ENCODE measurements around the gene SLCO1C1.
A peak's percentile ranks its signal among the peaks of the same experiment; 100 is the strongest.
"Not testable (repeated sequence)": the region's sequence is repeated elsewhere in the genome, so short reads cannot be mapped to it uniquely, and the experiment has no call there.

SLCO1C1 gene, protein sequence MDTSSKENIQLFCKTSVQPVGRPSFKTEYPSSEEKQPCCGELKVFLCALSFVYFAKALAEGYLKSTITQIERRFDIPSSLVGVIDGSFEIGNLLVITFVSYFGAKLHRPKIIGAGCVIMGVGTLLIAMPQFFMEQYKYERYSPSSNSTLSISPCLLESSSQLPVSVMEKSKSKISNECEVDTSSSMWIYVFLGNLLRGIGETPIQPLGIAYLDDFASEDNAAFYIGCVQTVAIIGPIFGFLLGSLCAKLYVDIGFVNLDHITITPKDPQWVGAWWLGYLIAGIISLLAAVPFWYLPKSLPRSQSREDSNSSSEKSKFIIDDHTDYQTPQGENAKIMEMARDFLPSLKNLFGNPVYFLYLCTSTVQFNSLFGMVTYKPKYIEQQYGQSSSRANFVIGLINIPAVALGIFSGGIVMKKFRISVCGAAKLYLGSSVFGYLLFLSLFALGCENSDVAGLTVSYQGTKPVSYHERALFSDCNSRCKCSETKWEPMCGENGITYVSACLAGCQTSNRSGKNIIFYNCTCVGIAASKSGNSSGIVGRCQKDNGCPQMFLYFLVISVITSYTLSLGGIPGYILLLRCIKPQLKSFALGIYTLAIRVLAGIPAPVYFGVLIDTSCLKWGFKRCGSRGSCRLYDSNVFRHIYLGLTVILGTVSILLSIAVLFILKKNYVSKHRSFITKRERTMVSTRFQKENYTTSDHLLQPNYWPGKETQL

DNA sequence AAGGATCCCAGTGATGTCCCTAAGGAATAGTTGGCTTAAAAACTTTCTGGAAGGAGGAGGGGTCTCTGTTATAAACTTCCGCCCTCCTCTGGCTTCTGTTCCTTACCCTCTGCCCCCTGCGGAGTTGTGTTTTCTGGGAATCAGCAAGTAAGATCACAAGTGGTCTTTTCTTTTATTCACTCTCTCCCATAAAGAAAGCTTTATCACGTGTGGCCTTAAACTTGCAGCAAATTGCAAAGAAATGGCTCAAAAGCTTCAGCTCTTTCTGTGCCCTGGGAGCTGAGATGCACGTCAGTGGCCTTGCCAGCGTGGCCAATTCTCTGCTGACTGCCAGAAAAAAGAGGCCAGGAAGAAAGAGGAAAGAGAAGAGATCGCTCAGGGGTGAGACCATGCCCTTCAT, at the start of gene SLCO1C1:
Gene SLCO1C1 (plus strand): TSS at position 101 of the 400 bp plus-strand sequence. CDS start 4,245 bp downstream, outside the sequence.
- no peak for DNase-seq (ENCODE audit: low spot score)

DNA sequence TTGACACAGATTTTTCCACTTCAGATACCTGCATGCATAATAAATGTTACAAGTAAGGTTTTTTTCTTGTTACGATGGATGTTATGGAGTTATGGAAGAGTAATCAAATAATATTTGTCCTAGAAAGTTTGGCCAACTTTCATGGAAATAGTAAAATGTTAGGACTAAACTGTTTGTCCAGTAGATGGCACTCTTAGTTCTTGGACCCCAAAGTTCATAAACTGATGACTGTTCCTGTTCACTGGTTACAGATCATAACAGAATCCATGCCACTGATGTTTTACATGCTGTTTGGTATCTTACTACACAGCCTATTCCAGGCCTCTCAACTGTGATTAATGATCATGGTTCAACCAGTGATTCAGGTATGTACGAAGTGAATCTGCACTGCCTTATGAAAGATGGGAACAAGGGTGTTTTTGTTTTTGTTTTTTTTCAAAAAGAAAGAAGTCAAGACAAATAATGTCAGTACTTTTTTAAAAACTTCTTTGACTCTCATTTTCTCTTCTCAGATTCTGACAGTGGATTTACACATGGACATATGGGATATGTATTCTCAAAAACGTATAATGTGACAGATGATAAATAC, 48.8 kb upstream of the SLCO1C1 start:
- peak; percentile 62 for DNase-seq (ENCODE audit: low spot score)

DNA sequence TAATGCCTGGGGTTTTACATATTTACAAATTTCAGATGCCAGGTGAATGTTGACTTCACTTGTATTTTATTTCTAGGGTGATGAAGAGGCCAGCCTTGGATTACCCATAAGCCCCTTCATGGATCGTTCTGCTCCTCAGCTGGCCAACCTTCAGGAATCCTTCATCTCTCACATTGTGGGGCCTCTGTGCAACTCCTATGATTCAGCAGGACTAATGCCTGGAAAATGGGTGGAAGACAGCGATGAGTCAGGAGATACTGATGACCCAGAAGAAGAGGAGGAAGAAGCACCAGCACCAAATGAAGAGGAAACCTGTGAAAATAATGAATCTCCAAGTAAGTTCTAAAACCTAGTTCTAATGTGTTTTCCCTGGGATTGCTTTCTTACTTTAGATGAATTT, 41.3 kb upstream of the SLCO1C1 start:
- no peak for DNase-seq (ENCODE audit: low spot score)

DNA sequence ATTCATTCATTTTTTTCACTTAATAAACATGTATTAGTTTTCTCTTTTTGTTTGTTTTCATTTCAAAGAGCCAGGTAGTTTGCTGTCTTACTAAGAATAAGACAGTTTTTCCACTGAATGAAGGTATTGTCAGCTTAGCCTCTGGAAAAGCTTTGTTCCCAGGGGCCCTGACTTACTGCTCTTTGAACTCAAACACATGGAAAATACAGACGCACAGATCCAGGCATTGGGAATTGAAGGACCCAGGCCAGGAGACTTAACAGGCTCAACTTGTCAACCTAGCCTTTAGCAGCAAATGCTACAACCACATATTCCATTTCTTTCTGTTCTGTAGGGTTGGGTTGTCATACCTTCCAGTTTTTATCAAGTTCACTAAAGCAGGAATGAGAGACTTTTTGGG, 38.5 kb upstream of the SLCO1C1 start:
- no peak for DNase-seq (ENCODE audit: low spot score)

GRCh38 chr12:20657496-20657895, 37.6 kb upstream of the SLCO1C1 start:
- no peak for DNase-seq (ENCODE audit: low spot score)

GRCh38 chr12:20681334-20681733, 13.8 kb upstream of the SLCO1C1 start:
- DNase-seq (ENCODE audit: low spot score): no peak

DNA sequence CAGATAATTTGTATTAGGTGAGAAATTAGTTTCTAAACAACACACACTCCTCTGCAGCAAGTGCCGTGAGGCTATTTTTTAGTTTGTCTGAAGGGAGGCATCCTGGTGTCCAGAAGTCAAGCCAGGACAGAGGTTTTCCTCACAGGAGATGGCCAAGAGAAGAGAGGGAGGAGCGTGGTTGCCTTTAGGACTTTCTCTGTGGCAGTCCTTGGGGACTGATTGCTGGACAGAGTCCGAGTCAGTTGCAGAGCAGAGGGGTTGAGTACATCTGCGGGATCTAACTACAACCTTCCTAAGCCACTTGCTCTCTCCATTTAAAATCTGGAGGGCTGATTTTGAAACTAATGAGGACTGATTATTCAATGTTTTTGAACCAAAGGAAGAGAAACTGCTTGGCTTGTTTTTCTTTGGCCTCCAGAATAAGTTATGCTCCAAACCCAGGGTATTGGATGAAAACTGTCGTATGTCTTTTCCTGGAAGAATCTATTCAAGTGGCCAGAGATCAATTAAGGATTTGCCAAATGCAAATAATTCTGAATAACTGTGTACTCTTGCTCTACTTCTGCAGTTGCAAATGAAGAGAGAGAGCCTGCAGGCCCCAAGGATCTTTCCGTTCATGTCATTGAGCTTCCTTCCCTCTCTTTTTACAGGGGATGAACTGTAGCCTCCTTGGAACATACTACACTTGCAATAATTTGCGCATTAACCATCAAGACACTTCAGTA, 1.2 kb downstream of the SLCO1C1 start:
- no peak for DNase-seq (ENCODE audit: low spot score)

- no peak for DNase-seq (ENCODE audit: low spot score)
Measured at GRCh38 chr12:20701106-20701505, 6.0 kb downstream of the SLCO1C1 start.

DNA sequence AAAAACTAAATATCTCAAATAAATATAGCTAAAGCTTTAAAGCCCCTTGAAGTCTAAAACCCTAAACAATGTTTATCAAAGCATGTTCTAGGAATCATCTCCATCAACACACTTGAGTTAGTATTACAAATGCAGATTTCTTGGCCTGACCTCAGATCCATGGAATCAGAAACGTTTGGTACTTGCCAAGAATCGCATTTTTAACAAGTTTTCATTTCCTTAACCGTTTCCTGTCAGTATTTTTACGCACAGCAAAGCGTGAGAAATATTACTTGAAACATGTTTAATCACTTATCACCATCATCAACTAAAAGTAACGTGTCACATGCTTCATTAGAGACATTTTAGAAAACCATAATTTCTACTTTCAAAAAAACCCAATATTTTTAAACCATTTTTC, 9.7 kb downstream of the SLCO1C1 start:
- DNase-seq (ENCODE audit: low spot score): no peak

- DNase-seq (ENCODE audit: low spot score): no peak
Measured at GRCh38 chr12:20711846-20712245, 16.7 kb downstream of the SLCO1C1 start.

DNA sequence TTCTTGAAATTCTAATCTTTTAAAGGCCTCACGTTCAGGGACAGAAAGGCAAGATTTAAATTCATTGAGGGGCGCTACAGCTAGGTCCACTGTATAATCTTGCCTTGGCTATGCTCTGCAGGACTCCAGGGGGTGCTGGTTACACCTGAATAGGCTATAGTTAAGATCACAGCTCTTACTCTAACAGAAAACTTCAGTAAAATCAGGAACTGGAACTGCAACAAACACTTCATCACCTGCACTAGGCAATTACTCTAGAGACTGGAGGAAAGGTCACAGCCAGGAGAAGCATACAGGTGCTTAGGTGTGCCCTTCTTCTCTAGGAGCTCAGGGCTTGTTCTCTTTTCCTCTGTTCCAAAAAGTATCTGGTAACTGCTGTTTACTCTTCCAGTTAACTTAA, 20.9 kb downstream of the SLCO1C1 start:
- no peak for DNase-seq (ENCODE audit: low spot score)

- no peak for DNase-seq (ENCODE audit: low spot score)
Measured at GRCh38 chr12:20716985-20717384, 21.9 kb downstream of the SLCO1C1 start.

DNA sequence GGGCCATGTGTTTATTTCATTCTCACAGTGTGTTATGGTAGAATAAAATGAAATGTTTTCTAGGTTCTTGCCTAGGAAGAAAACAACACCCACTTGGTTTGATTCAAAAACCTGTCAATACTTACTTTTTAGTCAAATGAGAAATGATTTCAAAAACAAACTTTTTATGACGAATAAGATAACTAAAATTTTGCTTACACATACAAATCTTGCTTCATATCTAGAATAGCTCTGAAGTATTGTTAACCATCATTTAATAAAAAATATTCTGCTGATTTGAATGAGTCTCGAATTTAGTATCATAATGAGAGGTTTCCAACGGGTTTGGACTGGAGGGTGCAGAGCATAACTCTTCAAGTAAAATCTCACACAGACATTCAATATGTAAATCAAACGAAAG, 23.2 kb downstream of the SLCO1C1 start:
- DNase-seq (ENCODE audit: low spot score): no peak

- DNase-seq (ENCODE audit: low spot score): no peak
Measured at GRCh38 chr12:20722142-20722541, 27.0 kb downstream of the SLCO1C1 start.

DNA sequence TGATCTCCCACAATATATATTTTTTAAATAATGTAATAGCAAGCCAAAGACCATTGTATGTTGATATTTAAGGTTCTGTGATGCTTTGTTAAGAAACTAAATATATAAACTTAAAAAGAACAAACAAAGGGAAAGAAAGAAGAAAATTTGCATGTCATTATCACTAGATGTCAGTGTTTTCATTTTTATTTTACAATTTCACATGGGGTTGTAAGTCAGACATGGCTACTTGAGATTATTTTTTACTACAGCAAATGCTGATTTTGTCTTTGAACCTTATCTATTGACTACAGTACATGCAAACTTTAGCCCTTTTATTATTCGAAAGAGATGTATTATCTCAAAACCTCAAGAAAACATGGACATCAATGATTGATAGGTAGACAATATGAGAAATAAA, 36.1 kb downstream of the SLCO1C1 start:
- DNase-seq (ENCODE audit: low spot score): no peak

GRCh38 chr12:20740972-20741371, 45.8 kb downstream of the SLCO1C1 start:
- no peak for DNase-seq (ENCODE audit: low spot score)

DNA sequence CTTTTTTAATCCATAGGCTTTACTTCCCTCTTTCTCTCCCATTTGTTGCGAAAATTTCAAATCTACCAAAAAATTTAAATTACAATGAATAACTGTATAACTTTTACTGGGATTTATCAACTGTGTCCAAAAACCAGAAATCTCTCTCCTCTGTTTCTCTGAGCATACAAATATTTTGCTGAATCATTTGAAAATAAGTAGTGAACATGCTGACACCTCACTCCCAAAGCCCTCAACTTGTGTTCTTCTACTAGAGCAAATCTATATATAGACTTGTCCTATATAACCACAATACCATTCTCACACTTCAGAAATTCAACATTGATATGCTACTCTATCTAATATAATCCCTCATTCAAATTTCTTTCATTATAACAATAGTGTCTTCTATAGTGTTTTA, 53.1 kb downstream of the SLCO1C1 start:
- no peak for DNase-seq (ENCODE audit: low spot score)

DNA sequence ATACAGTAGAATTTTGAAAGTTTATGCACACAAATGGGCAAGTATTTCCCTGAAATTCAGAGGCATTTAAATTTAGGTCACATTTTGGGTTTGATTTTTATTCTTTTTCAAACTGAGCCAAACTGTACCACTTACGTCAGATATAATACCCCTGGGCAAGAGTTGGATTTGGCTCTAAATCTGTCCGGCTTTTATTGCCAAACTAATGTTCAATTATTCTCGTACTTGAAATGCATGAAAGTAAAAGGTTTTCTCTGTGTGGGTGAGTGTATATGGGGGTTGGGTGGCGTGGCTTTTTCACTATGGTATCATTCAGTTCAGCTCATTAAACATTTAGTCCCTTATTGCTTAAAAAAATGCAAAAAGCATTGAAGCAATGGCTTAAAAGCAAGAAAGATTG, 55.9 kb downstream of the SLCO1C1 start:
- no peak for DNase-seq (ENCODE audit: low spot score)

DNA sequence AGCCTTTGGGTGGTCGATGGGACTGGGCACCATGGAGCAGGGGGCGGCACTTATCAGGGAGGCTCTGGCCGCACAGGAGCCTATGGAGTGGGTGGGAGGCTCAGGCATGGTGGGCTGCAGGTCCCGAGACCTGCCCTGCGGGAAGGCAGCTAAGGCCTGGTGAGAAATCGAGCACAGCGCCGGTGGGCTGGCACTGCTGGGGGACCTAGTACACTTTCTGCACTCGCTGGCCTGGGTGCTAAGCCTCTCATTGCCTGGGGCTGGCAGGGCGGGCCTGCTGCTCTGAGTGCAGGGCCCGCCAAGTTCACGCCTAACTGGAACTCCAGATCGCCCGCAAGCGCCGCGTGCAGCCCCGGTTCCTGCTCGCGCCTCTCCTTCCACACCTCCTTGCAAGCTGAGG, 82.3 kb downstream of the SLCO1C1 start:
- no peak for DNase-seq (ENCODE audit: low spot score)

GRCh38 chr12:20778969-20779368, 83.8 kb downstream of the SLCO1C1 start:
- DNase-seq (ENCODE audit: low spot score): no peak

- DNase-seq (ENCODE audit: low spot score): not testable (repeated sequence)
Measured at GRCh38 chr12:20779971-20780370, 84.8 kb downstream of the SLCO1C1 start.

DNA sequence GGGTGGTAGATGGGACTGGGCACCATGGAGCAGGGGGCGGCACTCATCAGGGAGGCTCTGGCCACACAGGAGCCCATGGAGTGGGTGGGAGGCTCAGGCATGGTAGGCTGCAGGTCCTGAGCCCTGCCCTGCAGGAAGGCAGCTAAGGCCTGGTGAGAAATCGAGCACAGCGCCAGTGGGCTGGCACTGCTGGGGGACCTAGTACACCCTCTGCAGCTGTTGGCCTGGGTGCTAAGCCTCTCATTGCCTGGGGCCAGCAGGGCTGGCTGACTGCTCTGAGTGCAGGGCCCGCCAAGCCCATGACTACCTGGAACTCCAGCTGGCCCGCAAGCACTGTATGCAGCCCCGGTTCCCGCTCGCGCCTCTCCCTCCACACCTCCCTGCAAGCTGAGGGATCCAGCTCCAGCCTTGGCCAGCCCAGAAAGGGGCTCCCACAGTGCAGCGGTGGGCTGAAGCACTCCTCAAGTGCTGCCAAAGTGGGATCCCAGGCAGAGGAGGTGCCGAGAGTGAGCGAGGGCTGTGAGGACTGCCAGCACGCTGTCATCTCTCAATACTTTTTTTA, 88.7 kb downstream of the SLCO1C1 start:
- not testable (repeated sequence) for DNase-seq (ENCODE audit: low spot score)
